HepG2 (cell line): ENCODE measurements around the gene SEPTIN10. TPM values are rescaled to one million over a fixed set of nuclear protein-coding genes. Genes with fewer than 3 reads are reported as not detected.

Experiments used
- FOXJ3 ChIP-seq: sonication (generic); formaldehyde crosslinking; IDR thresholded peaks from 2 replicates; pipeline ENCODE4 v1.4.0; 2020; ENCODE audit warnings: missing genetic modification reagents, mild to moderate bottlenecking, borderline replicate concordance
- KDM4B ChIP-seq: sonication (generic); formaldehyde crosslinking; IDR thresholded peaks from 2 replicates; pipeline ENCODE4 v1.4.0; 2020; ENCODE audit warnings: missing genetic modification reagents
- NR2F2 ChIP-seq: IDR thresholded peaks from 2 replicates; pipeline ENCODE4 v1.6.1; 2012; ENCODE audit warnings: low read depth, inconsistent platforms, borderline replicate concordance
- SOX5 ChIP-seq: IDR thresholded peaks from 2 replicates; pipeline ENCODE4 v1.6.1; 2016; ENCODE audit warnings: borderline replicate concordance
- ZFYVE20 ChIP-seq: sonication (generic); formaldehyde crosslinking; IDR thresholded peaks from 2 replicates; pipeline ENCODE4 v1.8.0; 2023; ENCODE audit warnings: low read depth, mild to moderate bottlenecking, moderate library complexity, missing genetic modification reagents, borderline replicate concordance
- ZNF292 ChIP-seq: sonication (generic); formaldehyde crosslinking; IDR thresholded peaks from 2 replicates; pipeline ENCODE4 v1.8.1; 2022; ENCODE audit warnings: mild to moderate bottlenecking, low read depth, missing genetic modification reagents, borderline replicate concordance
- ZNF446 ChIP-seq: sonication (generic); formaldehyde crosslinking; IDR thresholded peaks from 2 replicates; pipeline ENCODE4 v1.5.0; 2020; ENCODE audit warnings: mild to moderate bottlenecking, missing genetic modification reagents
- polyA plus RNA-seq, 8 experiments: library from polyadenylated mRNA; depleted of rRNA in 3 of 8; stranded (reverse) in 7 of 8; unstranded in 1 of 8; fragments of >200 nt; fragmentation: Illumina TruSeq in 4 of 8; extraction: Trizol in 4 of 8; gene quantifications; 2 replicates each; pipeline versions ENCODE4 v1.2.1 to v1.2.3, GENCODE V29; 2011 to 2016; ENCODE audit warnings: low read depth in 4 of 8, missing spikeins in 1 of 8, mixed read lengths in 1 of 8; ENCODE audit not compliant: insufficient read depth in 1 of 8
- total RNA-seq, 5 experiments: library from RNA; depleted of rRNA; stranded (reverse); fragments of >200 nt; fragmentation: Illumina TruSeq; extraction: Trizol; gene quantifications; 2 replicates each; pipeline ENCODE4 v1.2.3, GENCODE V29; 2016; ENCODE audit warnings: low read depth in 1 of 5
- TF ChIP-seq, protein P1 (sequence below): sonication (generic); formaldehyde crosslinking; IDR thresholded peaks from 2 replicates; pipeline ENCODE4 v1.8.1; 2023; ENCODE audit warnings: mild to moderate bottlenecking, missing genetic modification reagents
- TF ChIP-seq, protein P2 (sequence below): IDR thresholded peaks from 2 replicates; pipeline ENCODE4 v1.6.1; 2016; ENCODE audit warnings: mild to moderate bottlenecking
- TF ChIP-seq, protein P3 (sequence below), 2 experiments: sonication (generic) in 1 of 2; formaldehyde crosslinking in 1 of 2; IDR thresholded peaks; 2 replicates each; pipeline versions ENCODE4 v1.4.0 to v1.6.1; 2016 to 2020; ENCODE audit warnings: borderline replicate concordance in 1 of 2, low read depth in 1 of 2, mild to moderate bottlenecking in 1 of 2, missing genetic modification reagents in 1 of 2

The SEPTIN10 gene
- total and polyA plus RNA-seq, 2 of the 13 experiments (the other 11 are each of a cell fraction or from before 2014, with no cell fraction given), result 45.8 to 67.5 TPM

DNA sequence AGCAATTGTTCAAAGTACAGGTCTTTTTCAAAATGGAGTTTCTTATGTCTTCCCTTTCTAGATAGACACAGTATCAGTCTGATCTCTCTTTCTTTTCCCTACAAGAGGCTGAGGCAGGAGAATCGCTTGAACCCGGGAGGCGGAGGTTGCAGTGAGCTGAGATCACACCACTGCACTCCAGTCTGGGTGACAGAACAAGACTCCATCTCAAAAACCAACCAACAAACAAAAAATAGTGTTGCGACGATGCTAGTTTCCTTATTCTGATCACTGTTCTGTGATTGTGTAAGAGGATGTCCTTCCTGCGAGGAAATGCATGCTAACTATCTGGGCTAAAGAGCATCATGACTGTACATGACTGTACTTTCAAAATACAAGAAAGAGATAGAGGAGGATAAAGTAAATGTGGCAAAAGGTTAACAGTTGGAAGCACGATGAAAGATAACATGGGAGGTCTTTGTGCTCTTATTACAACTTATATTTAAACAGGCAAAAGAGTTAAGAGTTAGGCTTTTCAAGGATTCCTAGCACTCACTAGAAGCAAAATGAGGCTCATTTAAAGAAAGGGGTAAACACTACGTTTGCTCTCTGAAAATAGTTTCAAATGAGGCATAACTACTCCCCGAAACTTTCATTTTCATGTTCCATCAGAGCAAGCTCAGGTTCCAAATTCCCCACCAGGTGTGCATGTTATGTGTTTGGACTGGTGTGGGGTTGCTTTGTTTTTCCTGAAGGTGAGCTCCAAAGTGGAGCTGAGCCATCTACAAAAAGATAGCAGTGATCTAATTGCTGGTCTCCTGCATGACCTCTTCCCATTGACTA is 24.2 kb upstream of the SEPTIN10 start (continued):
- TF ChIP-seq, protein P1, sequence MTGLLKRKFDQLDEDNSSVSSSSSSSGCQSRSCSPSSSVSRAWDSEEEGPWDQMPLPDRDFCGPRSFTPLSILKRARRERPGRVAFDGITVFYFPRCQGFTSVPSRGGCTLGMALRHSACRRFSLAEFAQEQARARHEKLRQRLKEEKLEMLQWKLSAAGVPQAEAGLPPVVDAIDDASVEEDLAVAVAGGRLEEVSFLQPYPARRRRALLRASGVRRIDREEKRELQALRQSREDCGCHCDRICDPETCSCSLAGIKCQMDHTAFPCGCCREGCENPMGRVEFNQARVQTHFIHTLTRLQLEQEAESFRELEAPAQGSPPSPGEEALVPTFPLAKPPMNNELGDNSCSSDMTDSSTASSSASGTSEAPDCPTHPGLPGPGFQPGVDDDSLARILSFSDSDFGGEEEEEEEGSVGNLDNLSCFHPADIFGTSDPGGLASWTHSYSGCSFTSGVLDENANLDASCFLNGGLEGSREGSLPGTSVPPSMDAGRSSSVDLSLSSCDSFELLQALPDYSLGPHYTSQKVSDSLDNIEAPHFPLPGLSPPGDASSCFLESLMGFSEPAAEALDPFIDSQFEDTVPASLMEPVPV (CRISPR knock-in tag), result no peak
- TF ChIP-seq KDM4B, result no peak
- no peak for TF ChIP-seq NR2F2
- TF ChIP-seq FOXJ3 (CRISPR knock-in tag), result no peak; the same call in 1 of the 2 replicates
- TF ChIP-seq SOX5 (CRISPR knock-in tag), result peak; percentile 76; the same call in 1 of the 2 replicates
- TF ChIP-seq ZNF292 (CRISPR knock-in tag), result peak; percentile 31; the same call in 1 of the 2 replicates
- no peak for TF ChIP-seq ZNF446
- TF ChIP-seq, protein P2, sequence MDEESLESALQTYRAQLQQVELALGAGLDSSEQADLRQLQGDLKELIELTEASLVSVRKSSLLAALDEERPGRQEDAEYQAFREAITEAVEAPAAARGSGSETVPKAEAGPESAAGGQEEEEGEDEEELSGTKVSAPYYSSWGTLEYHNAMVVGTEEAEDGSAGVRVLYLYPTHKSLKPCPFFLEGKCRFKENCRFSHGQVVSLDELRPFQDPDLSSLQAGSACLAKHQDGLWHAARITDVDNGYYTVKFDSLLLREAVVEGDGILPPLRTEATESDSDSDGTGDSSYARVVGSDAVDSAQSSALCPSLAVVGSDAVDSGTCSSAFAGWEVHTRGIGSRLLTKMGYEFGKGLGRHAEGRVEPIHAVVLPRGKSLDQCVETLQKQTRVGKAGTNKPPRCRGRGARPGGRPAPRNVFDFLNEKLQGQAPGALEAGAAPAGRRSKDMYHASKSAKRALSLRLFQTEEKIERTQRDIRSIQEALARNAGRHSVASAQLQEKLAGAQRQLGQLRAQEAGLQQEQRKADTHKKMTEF, result peak; percentile 38; the same call in 1 of the 2 replicates
- TF ChIP-seq, protein P3, sequence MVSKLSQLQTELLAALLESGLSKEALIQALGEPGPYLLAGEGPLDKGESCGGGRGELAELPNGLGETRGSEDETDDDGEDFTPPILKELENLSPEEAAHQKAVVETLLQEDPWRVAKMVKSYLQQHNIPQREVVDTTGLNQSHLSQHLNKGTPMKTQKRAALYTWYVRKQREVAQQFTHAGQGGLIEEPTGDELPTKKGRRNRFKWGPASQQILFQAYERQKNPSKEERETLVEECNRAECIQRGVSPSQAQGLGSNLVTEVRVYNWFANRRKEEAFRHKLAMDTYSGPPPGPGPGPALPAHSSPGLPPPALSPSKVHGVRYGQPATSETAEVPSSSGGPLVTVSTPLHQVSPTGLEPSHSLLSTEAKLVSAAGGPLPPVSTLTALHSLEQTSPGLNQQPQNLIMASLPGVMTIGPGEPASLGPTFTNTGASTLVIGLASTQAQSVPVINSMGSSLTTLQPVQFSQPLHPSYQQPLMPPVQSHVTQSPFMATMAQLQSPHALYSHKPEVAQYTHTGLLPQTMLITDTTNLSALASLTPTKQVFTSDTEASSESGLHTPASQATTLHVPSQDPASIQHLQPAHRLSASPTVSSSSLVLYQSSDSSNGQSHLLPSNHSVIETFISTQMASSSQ (IDR thresholded peaks at IDR 0.05; ENCODE audit: low read depth), result no peak
- TF ChIP-seq, protein P3 (CRISPR knock-in tag; IDR thresholded peaks at IDR 0.05; ENCODE audit: borderline replicate concordance), result no peak
- no peak for TF ChIP-seq ZFYVE20
